LNCAP (cell line): ENCODE data around the gene LGALS13.

ENCODE experiments used
- TF ChIP-seq, protein P1 (sequence below): fragments of 450-650 bp; IDR thresholded peaks from 2 replicates; pipeline ENCODE4 v1.5.1; 2017; ENCODE audit warnings: mild to moderate bottlenecking

Gene LGALS13

DNA sequence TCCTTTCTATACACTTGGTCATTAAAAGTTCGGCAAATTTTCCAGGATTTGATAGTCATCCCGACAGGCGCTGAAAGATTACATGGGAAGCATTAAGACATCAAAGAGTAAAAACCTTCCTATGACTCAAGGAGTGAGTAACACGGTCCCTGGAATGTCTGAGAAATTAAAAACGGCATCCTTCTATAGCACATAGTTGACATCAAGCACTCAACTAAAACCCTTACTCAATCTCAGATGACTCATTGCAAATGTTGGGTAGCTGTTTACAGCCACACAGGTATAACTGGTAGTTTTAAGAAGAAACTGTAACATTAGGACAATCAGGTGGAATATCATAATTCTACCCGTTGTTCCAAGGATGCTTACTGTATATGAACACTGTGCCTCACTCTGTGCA, 6.4 kb upstream of the LGALS13 start:
- TF ChIP-seq, protein P1, sequence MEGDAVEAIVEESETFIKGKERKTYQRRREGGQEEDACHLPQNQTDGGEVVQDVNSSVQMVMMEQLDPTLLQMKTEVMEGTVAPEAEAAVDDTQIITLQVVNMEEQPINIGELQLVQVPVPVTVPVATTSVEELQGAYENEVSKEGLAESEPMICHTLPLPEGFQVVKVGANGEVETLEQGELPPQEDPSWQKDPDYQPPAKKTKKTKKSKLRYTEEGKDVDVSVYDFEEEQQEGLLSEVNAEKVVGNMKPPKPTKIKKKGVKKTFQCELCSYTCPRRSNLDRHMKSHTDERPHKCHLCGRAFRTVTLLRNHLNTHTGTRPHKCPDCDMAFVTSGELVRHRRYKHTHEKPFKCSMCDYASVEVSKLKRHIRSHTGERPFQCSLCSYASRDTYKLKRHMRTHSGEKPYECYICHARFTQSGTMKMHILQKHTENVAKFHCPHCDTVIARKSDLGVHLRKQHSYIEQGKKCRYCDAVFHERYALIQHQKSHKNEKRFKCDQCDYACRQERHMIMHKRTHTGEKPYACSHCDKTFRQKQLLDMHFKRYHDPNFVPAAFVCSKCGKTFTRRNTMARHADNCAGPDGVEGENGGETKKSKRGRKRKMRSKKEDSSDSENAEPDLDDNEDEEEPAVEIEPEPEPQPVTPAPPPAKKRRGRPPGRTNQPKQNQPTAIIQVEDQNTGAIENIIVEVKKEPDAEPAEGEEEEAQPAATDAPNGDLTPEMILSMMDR, result no peak

DNA sequence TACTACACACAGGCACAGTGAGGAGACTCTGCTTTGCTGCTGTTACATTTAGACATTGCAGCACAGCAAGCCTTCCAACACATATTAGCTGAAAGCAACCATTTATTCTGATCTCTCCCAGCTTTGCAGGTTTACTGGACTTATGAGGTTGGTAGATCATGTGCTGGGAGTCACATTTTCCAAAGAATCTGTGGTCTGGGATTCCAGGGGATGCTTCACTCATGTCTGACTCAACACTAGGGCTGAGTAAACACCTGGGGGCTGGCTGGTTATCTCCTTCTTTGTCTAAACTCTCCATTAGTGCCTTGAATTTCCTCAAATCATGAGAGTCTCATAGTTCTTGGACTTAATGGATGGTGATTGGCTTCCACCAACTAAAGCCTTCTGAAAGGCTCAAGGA, 5.4 kb upstream of the LGALS13 start:
- TF ChIP-seq, protein P1, result no peak

DNA sequence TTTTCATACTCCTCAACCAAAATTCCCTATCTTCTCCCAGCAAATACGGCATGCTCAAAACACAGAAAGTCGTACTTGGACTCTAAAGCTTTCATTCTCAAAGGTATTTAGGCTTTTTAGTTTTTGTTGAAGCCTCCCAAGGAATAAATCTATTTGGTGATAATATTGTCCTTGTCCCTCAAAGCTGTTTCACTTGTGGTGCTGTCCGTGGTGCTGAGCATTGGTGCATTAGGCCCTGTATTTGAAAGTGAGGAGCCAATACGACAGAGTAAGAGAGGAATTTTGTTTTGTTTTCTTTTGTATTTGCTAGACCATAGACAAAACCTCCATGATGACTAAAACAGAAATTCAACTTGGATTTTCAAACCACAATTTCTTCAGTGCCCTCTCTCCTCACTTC, 3.2 kb upstream of the LGALS13 start:
- TF ChIP-seq, protein P1, result no peak

DNA sequence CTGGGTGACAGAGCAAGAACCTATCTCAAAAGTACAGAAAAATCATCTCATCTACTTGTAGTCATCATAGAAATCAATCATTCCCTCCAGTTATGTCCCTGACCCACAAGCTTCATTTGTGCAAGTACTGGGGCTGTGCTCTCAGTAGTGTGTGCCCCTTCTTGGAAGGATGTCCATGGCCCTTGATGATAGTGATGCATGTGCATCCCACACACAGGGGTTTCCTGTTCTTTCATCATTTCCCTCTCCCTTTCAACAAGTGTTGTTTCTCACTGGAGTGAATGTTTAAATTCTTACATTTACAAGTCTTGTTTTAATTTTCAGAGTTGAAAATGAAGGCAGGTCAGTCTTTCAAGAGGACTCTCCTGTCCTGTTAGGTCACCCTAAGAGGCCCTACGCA, 1.5 kb downstream of the LGALS13 start:
- TF ChIP-seq, protein P1, result no peak

DNA sequence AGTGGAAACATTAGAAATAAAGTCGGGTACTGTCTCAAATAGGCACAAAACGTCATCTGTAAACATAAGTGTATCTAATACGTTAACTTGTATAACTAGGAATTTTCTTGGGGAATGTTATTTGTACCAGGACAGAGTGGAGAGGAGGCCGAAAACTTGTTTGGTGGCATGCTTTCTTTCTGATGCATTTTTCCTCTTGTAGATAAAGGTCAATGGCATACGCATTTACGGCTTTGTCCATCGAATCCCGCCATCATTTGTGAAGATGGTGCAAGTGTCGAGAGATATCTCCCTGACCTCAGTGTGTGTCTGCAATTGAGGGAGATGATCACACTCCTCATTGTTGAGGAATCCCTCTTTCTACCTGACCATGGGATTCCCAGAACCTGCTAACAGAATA, 4.7 kb downstream of the LGALS13 start:
- TF ChIP-seq, protein P1, result no peak

DNA sequence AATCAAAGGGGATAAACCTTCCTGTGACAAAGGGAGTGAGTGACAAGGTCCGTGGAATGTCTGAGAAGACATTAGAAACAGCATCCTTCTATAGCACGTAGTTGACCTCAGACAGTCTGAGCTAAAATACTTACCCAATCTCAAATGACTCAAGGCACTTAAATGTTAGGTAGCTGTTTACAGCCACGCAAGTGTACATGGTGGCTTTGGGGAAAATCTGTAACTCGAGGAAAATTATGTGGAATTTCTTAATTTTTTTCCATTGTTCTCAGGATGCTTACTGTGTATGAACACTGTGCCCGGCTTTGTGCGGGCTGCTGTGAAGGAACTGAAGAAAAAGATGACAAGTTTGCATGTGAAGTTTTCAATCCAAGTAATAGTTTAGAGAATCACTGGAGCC, 5.2 kb downstream of the LGALS13 start:
- TF ChIP-seq, protein P1, result no peak

DNA sequence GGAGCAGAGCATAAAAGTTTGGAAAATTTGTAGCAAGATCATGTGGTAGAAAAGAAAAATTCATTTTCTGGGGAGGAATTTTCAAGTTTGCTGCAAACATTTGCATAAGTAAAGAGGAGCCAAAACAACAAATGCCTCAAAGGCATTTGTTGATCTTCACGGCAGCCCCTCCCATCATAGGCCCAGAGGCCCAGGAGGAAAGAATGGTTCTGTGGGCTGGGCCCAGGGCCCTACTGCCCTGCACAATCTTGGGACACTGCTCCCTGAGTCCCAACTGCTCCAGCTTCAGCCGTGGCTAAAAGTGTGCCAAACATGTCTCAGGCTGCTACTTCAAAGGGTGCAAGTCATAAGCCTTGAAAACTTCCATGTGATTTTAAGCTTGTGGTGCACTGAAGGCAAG, 11.3 kb downstream of the LGALS13 start:
- TF ChIP-seq, protein P1, result no peak

DNA sequence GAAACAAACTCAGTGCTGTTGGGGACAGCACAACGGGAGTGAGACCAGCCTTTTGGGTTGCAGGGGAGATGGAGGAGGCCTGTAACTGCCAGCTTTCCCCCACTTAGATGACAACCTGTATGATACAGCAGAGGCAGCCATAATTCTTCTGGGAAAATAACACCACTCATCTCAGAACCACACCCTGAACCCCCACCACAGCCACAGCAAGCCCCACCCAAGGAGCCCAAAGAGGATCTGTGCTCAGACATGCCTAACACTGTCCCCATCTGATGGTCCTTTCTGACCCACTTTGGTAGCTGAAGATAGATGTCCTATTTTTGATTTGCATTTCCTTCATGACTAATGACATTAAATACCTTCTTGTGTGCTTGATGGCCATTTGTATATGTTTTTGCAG, 15.4 kb downstream of the LGALS13 start:
- TF ChIP-seq, protein P1, result no peak
